ENCODE data around the gene PLXDC2. TPM values are rescaled to one million over a fixed set of nuclear protein-coding genes. Genes with fewer than 3 reads are reported as not detected.

The PLXDC2 gene
- total and polyA plus RNA-seq, 2 donors, result 25.9 to 72.7 TPM

DNA sequence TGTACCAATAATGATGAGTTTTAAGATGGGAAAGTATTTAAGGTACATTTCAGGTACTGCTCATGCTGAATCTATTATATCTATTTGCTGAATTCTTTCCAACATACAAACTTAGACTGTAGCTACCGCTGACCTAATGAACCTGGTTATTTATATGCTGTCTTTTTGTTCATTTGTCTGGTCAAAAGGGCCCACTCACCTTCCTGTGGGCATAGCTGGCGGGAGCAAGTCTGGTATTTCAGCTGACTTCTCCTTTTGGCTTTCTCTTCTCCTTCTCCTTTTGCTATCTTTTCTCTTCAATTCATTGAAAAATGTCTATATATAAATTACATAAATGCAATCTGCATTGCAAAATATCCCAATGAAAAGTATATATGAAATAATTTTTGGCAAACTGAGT is 9.5 kb downstream of the PLXDC2 start:
- H3K27ac ChIP-seq (ENCODE audit: low read depth), result no peak overlapping the region
- 87% methylated on average over 2 of the region's 2 CpGs for WGBS
- H3K4me1 ChIP-seq (ENCODE audit: insufficient read depth), result no peaks in the 10 kb centered on the region
- no peaks in the 10 kb centered on the region for H3K36me3 ChIP-seq (ENCODE audit: insufficient read depth)
- no peak overlapping the region for H3K4me3 ChIP-seq (ENCODE audit: low read depth, low read length)
- DNase-seq (ENCODE audit: extremely low spot score), result no peak

DNA sequence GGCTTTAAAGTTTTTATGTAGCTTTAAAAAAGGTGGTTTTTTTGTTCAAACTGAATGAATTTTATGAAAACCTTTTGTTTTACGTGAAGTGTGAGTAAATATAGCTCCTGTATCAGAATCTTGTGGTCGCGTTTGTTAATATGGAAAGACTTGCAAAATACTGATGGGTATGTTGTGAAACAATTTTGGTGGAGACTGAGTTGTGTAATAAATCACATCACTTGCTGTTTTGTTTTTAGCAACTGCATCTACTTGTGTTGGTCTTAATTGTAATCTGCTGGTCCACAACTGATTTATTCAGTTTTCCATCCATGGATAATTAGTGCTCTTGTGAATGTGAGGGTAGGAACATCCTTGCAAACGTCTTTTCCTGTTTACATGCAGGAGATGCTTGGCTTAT is 10.5 kb downstream of the PLXDC2 start:
- H3K36me3 ChIP-seq (ENCODE audit: insufficient read depth), result no peaks in the 10 kb centered on the region
- no peak for DNase-seq (ENCODE audit: extremely low spot score)
- 36% methylated on average over 4 of the region's 4 CpGs for WGBS
- H3K4me1 ChIP-seq (ENCODE audit: insufficient read depth), result no peaks in the 10 kb centered on the region
- H3K27ac ChIP-seq (ENCODE audit: low read depth), result no peak overlapping the region
- no peak overlapping the region for H3K4me3 ChIP-seq (ENCODE audit: low read depth, low read length)

DNA sequence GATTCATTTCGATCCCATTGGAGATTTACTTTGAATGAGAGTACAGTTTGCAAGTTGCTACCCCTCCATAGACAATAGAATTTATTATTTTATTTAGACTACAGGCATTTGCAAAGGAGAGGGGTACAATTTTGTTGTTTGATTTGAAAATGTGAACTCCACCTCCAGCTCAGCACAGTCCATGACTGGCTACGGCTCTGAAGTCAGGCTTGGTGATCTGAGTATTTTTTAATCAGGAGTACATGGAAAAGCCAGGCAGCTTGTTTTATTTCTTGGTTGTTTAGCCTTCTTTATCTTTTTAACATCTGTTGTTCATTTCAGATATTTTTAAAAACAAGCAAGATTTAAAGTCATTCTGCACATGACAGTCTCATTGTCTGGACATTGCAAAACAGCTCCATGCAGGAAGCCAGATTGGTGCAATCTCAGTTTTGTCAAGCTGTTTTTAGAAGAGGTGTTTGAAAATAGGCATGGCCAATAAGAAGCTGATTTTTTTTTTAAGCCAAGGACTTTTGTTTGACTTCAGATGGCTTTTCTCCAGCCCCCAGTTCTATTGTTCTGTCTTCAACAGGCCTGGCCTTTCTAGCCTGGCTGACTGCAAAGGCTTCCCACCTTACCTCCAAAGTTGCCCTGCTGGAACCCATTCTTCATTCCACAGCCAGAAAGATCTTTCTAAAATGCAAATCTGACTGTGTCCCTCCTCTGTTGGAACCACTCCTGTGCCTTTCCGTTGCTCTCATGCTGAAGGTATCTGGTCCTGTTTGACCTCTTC is 12.2 kb downstream of the PLXDC2 start:
- H3K27ac ChIP-seq (ENCODE audit: low read depth), result peak overlapping the region; percentile 68
- H3K4me1 ChIP-seq (ENCODE audit: insufficient read depth), result no peaks in the 10 kb centered on the region
- no peak overlapping the region for H3K4me3 ChIP-seq (ENCODE audit: low read depth, low read length)
- H3K36me3 ChIP-seq (ENCODE audit: insufficient read depth), result no peaks in the 10 kb centered on the region
- 63% methylated on average over 3 of the region's 3 CpGs for WGBS
- no peak for DNase-seq (ENCODE audit: extremely low spot score)

DNA sequence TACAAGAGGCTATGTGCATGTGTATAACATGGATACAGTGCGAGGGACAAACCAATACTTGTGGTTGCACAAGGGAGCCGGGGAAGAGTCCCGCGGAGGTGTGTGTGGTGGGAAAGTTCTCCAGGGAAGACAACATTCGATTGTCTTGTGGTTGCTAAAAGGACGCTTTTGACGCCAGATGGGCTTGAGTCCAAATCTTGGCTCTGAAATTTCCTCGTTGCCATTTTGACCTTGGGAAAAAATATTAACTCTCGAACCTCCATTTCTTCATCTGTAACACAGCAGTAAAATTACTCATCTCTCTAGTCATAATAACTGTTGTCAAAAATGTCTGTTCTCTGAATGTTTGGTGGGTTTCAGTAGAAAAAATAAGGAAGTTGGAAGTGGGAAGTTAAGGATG is 16.5 kb downstream of the PLXDC2 start:
- no peaks in the 10 kb centered on the region for H3K4me1 ChIP-seq (ENCODE audit: insufficient read depth)
- no peak overlapping the region for H3K4me3 ChIP-seq (ENCODE audit: low read depth, low read length)
- no peak for DNase-seq (ENCODE audit: extremely low spot score)
- H3K27ac ChIP-seq (ENCODE audit: low read depth), result no peak overlapping the region
- 57% methylated on average over 9 of the region's 9 CpGs for WGBS
- H3K36me3 ChIP-seq (ENCODE audit: insufficient read depth), result no peaks in the 10 kb centered on the region

DNA sequence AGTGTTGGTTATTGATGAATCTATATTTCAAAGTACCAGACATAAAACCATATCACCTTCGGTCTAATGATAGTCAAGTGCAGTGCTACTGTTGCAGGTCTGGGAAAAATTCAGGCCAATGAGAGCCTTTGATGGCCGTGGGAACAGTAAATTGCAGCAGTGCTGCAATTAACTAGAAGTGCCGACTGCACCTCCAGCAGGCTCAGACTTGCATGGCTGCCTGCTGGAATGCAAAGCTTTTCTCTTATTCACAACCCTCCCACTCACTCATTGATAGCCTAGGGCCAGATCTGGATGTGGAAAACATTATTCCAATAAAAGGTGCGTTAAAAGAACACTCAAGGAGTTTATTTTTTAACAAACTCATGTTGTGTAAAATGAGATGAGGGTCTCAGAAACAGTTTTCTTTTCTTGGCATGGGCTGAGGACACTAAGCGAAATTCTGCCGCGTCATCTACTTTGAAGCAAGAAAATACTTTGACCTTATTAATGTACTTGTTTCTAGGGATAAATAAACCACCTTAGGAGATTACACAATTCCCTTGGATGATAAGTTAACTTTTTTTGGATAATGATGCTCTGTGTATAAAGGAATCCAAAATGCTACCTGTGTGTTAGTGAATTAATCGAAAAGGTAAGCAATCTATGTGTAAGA is 17.1 kb downstream of the PLXDC2 start:
- no peaks in the 10 kb centered on the region for H3K4me1 ChIP-seq (ENCODE audit: insufficient read depth)
- WGBS, result 85% methylated on average over 8 of the region's 8 CpGs
- H3K4me3 ChIP-seq (ENCODE audit: low read depth, low read length), result no peak overlapping the region
- H3K36me3 ChIP-seq (ENCODE audit: insufficient read depth), result no peaks in the 10 kb centered on the region
- no peak overlapping the region for H3K27ac ChIP-seq (ENCODE audit: low read depth)
- no peak for DNase-seq (ENCODE audit: extremely low spot score)

DNA sequence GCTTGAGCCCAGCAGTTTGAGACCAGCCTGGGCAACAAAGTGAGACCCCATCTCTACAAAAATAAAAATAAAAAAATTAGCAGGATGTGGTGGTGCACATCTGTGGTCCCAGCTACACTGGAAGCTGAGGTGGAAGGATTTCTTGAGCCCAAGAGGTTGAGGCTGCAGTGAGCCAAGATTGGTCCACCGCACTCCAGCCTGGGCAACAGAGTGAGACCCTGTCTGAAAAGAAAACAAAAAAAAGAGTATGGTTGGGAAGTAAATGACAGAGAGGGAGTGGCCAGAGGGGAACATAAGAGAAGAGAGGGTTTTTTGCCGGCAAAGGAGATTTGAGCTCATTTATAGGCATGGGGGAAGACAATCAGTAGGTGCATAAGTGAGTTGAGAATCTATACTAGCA is 19.7 kb downstream of the PLXDC2 start:
- Histone ChIP-seq H3K27ac (ENCODE audit: low read depth) (no peak overlapping the region), H3K4me1 (ENCODE audit: insufficient read depth) (no peaks in the 10 kb centered on the region), H3K4me3 (ENCODE audit: low read depth, low read length) (no peak overlapping the region), H3K36me3 (ENCODE audit: insufficient read depth) (no peaks in the 10 kb centered on the region)
- no peak for DNase-seq (ENCODE audit: extremely low spot score)
- 93% methylated on average over 2 of the region's 2 CpGs for WGBS

DNA sequence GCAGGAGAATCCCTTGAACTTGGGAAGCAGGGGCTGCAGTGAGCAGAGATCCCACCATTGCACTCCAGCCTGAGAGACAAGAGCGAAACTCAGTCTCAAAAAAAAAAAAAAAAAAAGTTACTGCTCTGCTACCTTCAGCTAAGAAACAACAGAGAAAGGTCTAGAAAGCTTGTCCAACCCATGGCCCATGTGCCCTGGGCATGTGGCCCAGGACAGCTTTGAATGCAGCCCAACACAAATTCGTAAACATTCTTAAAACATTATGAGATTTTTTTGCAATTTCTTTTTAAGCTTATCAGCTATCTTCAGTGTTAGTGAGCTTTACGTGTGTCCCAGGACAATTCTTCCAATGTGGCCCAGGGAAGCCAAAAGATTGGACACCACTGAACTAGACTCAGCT is 22.9 kb downstream of the PLXDC2 start:
- Histone ChIP-seq H3K36me3 (ENCODE audit: insufficient read depth) (no peaks in the 10 kb centered on the region), H3K27ac (ENCODE audit: low read depth) (no peak overlapping the region), H3K4me1 (ENCODE audit: insufficient read depth) (peaks cover 3% of the 10 kb centered on the region), H3K4me3 (ENCODE audit: low read depth, low read length) (no peak overlapping the region)
- WGBS, result 59% methylated on average over 3 of the region's 3 CpGs
- DNase-seq (ENCODE audit: extremely low spot score), result no peak

DNA sequence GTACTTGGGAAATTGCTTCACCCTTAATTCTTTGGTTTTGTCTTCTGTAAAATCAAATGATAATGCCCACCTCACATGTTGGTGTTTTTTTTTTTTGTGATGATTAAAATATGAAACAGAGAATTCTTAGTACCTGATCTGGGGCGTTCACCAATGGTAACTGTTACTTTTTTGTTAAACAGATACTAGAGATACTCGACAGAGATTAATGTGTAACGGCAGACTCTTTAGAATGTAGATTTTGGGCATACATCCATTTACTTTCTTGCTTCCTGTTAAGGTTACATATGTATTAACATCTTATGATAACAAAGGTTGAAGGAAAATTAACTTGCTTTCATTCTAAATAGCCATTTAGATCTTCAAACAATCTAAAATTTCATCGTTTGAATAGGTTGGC is 23.3 kb downstream of the PLXDC2 start:
- no peak for DNase-seq (ENCODE audit: extremely low spot score)
- no peak overlapping the region for H3K27ac ChIP-seq (ENCODE audit: low read depth)
- 65% methylated on average over 4 of the region's 4 CpGs for WGBS

DNA sequence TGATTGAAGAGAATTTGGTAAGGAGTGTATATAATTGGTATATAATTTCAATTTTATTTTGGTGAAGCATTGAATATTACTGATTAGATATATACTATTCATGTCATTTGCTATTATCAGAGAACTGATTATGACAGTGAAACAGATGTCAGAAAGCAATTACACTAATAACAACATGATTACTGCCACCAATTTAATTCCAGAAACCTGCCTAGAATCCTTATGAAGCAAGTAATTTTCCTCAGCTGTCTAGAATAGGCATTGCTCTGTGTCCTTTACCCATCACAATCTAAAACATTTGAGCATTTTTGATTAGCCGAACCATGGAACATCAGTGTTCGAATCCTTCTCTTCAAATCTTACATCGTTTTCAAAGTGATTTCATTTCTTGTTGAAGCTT is 24.5 kb downstream of the PLXDC2 start:
- no peak overlapping the region for H3K27ac ChIP-seq (ENCODE audit: low read depth)
- peaks cover 3% of the 10 kb centered on the region for H3K4me1 ChIP-seq (ENCODE audit: insufficient read depth)
- H3K4me3 ChIP-seq (ENCODE audit: low read depth, low read length), result no peak overlapping the region

More for the DNA sequence above, 23.3 kb downstream of the PLXDC2 start:
- Histone ChIP-seq H3K36me3 (ENCODE audit: insufficient read depth) (no peaks in the 10 kb centered on the region), H3K4me3 (ENCODE audit: low read depth, low read length) (no peak overlapping the region), H3K4me1 (ENCODE audit: insufficient read depth) (peaks cover 3% of the 10 kb centered on the region)

DNA sequence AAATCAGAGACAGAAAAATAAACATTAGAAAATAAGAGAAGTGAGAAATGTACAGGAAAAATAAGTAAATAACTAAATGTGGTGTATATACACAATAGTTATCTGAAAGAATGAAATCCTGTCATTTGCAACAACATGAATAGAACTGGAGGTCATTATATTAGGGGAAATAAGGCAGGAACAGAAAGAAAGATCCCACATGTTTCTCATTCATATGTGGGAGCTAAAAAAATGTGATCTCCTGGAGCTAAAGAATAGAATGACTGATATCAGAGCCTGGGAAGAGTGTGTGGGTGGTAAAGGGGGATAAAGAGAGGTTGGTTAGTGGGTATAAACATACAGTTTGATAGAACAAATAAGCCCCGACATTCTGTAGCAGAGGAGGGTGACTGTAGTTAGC is 27.3 kb downstream of the PLXDC2 start:
- DNase-seq (ENCODE audit: extremely low spot score), result no peak
- 32% methylated on average over 1 of the region's 1 CpG for WGBS
- Histone ChIP-seq H3K4me1 (ENCODE audit: insufficient read depth) (peaks cover 3% of the 10 kb centered on the region), H3K36me3 (ENCODE audit: insufficient read depth) (no peaks in the 10 kb centered on the region), H3K4me3 (ENCODE audit: low read depth, low read length) (no peak overlapping the region), H3K27ac (ENCODE audit: low read depth) (no peak overlapping the region)

More for the DNA sequence above, 24.5 kb downstream of the PLXDC2 start:
- no peaks in the 10 kb centered on the region for H3K36me3 ChIP-seq (ENCODE audit: insufficient read depth)
- DNase-seq (ENCODE audit: extremely low spot score), result no peak
- WGBS, result 91% methylated on average over 3 of the region's 3 CpGs

DNA sequence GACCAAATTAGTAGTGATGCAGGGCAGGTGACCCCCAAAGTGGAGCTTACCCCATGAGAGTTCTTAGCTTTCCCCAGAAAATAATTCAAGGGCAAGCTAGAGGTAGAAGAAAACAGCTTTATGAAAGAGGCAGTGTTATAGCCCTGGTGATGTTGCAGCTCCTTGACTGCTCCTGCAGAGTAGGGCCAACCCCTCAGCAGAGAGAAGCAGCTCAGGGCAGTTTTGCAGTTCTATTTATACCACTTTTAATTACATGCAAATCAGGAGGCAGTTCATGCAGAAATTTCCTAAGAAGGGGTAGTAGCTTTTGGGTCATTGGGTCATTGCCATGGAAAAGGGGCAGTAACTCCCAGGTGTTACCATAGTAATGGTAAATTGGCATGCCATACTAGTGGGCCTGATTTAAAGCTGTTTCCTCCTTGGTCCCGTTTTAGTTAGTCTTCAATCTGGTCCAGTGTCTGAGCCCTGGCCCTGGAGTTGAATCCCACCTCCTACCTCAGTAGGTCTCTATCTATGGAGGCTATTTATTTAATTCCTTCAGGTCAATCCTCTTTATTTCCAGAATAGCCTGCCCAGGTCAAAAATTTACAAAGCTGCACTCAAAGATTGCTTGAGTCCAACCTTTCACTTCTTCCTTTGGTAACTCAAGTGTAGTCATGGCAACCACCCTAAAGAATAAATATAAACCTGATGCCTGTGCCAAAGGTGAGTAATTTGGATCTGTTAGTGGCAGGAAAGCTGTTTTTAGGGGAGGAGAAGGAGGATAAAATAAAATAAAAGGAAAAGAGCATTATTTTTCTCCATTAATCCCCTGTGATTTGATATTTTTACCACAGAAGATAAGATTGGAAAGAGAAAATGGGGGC is 29.5 kb downstream of the PLXDC2 start:
- peaks cover 3% of the 10 kb centered on the region for H3K4me1 ChIP-seq (ENCODE audit: insufficient read depth)
- H3K27ac ChIP-seq (ENCODE audit: low read depth), result no peak overlapping the region
- no peak for DNase-seq (ENCODE audit: extremely low spot score)
- WGBS, result 81% methylated on average over 1 of the region's 1 CpG
- no peaks in the 10 kb centered on the region for H3K36me3 ChIP-seq (ENCODE audit: insufficient read depth)
- H3K4me3 ChIP-seq (ENCODE audit: low read depth, low read length), result no peak overlapping the region

DNA sequence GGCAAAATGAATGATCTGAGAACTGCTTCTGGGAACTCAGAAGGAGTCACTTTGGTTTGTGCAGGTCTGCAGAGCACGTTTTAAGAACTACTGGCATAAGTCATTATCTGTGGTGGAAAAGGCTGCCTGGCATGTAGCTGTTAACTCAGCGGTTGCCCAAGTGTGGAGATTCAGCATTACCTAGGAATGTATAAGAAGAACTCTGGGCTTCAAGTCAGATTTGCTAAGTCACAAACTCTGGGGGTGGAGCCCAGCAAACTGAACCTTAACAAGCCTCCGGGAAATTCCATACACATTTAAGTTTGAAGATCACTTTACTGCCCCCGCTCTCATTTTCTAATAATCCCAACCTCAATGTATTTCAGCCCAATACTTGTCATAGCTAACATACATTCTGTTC is 31.1 kb downstream of the PLXDC2 start:
- DNase-seq (ENCODE audit: extremely low spot score), result no peak
- Histone ChIP-seq H3K4me3 (ENCODE audit: low read depth, low read length) (no peak overlapping the region), H3K27ac (ENCODE audit: low read depth) (no peak overlapping the region), H3K4me1 (ENCODE audit: insufficient read depth) (peaks cover 2% of the 10 kb centered on the region), H3K36me3 (ENCODE audit: insufficient read depth) (no peaks in the 10 kb centered on the region)
- WGBS, result 68% methylated on average over 4 of the region's 4 CpGs

DNA sequence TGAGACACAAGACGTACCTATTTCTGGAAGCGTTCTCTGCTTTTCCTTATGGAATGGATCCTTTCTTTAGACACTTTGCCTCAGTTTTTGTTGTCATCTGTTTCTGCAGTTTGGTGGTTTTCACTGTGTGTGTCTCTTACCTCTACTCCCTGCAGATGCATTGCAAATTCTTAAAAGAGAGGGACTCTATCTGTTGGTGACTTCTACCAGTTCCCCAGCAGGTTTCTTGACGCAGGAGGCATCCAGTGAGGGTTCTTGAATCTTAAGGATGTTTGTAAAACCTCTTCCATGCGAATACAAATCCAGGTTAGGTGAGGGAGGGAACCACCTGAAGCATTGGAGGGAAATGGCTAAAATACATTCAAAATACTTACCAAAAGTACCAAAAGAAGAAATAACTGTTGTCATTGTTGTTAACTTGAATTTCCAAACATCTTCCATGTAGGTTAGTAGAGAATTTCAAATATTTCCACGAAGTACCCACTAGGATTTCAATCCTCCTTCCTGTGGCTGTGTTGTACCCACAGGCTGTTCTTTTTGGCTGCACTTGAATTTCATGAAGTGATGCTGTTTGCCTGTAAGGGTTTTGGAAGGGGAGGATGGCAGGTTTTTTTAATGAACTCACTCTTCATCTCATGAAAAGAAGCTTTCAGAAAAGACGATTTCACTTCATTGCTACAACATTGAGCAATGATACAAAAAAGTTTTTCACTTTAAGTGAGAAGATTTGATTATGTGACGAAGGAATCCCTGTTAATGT is 32.2 kb downstream of the PLXDC2 start:
- no peak for DNase-seq (ENCODE audit: extremely low spot score)
- WGBS, result 91% methylated on average over 7 of the region's 7 CpGs
- H3K36me3 ChIP-seq (ENCODE audit: insufficient read depth), result no peaks in the 10 kb centered on the region
- no peak overlapping the region for H3K27ac ChIP-seq (ENCODE audit: low read depth)
- H3K4me3 ChIP-seq (ENCODE audit: low read depth, low read length), result no peak overlapping the region
- H3K4me1 ChIP-seq (ENCODE audit: insufficient read depth), result no peaks in the 10 kb centered on the region

Measured in urinary bladder (tissue), 4 donors.